Measurements from ENCODE around the gene COL6A2.

COL6A2 gene

GRCh38 chr21:46118316-46119143 is 20.6 kb downstream of the COL6A2 start:
- intact Hi-C loops (cut with DNase I; ENCODE audit: low total_unique reads): loop anchor here (10.0 kb wide), 1 partner anchor 594 kb away; no protein-coding TSS in a partner anchor
- no peak for TF ChIP-seq CTCF (IDR thresholded peaks at IDR 0.05)
- H3K27ac ChIP-seq: peak overlapping the region in 1 of 2 donors; percentile 18

GRCh38 chr21:46119144-46119636 is 21.3 kb downstream of the COL6A2 start:
- peak; percentile 22 to 62 for DNase-seq
- Histone ChIP-seq H3K27ac (peak overlapping the region; percentile 9 to 18), H3K27me3 (no peaks in the 10 kb centered on the region), H3K9me3 (no peaks in the 10 kb centered on the region), H3K4me3 (no peak overlapping the region), H3K36me3 (peaks cover 92 to 100% (median 96%) of the 10 kb centered on the region in 3 donors), H3K4me1 (no peaks in the 10 kb centered on the region)
- TF ChIP-seq CTCF (IDR thresholded peaks at IDR 0.05): no peak
- intact Hi-C loops (cut with DNase I; ENCODE audit: low total_unique reads): loop anchor here (10.0 kb wide), 1 partner anchor 594 kb away; no protein-coding TSS in a partner anchor

More at GRCh38 chr21:46118316-46119143, 20.6 kb downstream of the COL6A2 start:
- Histone ChIP-seq H3K36me3 (peaks cover 98 to 100% (median 99%) of the 10 kb centered on the region in 3 donors), H3K27me3 (no peaks in the 10 kb centered on the region), H3K9me3 (no peaks in the 10 kb centered on the region), H3K4me3 (no peak overlapping the region), H3K4me1 (no peaks in the 10 kb centered on the region)
- peak in 1 of 2 donors; percentile 65 for DNase-seq

- Histone ChIP-seq H3K9me3 (no peaks in the 10 kb centered on the region), H3K4me3 (no peak overlapping the region), H3K27ac (peak overlapping the region; percentile 9 to 18), H3K27me3 (no peaks in the 10 kb centered on the region), H3K36me3 (peaks cover 92 to 100% (median 96%) of the 10 kb centered on the region in 3 donors), H3K4me1 (no peaks in the 10 kb centered on the region)
- TF ChIP-seq CTCF (IDR thresholded peaks at IDR 0.05): no peak
- intact Hi-C loops (cut with DNase I; ENCODE audit: low total_unique reads): loop anchor here (10.0 kb wide), 2 partner anchors 125 to 595 kb away; no protein-coding TSS in a partner anchor
- peak in 1 of 2 donors; percentile 56 for DNase-seq
Observed at GRCh38 chr21:46119637-46120271, 21.8 kb downstream of the COL6A2 start.

GRCh38 chr21:46120301-46121285 is 22.7 kb downstream of the COL6A2 start:
- peaks cover 92 to 100% (median 96%) of the 10 kb centered on the region in 3 donors for H3K36me3 ChIP-seq

More at GRCh38 chr21:46120301-46121285, 22.7 kb downstream of the COL6A2 start:
- Histone ChIP-seq H3K4me3 (no peak overlapping the region), H3K27me3 (no peaks in the 10 kb centered on the region), H3K9me3 (no peaks in the 10 kb centered on the region), H3K4me1 (no peaks in the 10 kb centered on the region), H3K27ac (peak overlapping the region; percentile 15 to 19)
- TF ChIP-seq CTCF (IDR thresholded peaks at IDR 0.05): no peak
- intact Hi-C loops (cut with DNase I; ENCODE audit: low total_unique reads): loop anchor here (10.0 kb wide), 1 partner anchor 126 kb away; no protein-coding TSS in a partner anchor
- peak in 1 of 2 donors; percentile 64 for DNase-seq

Measured in tibial artery (tissue), 4 donors.